Measurements from ENCODE around the gene CC2D1A.

- TF ChIP-seq POLR2A (IDR thresholded peaks at IDR 0.05; ENCODE audit: low read depth, low read length), result no peak
- TF ChIP-seq POLR2AphosphoS5 (IDR thresholded peaks at IDR 0.05; ENCODE audit: low read depth, low read length), result no peak
- TF ChIP-seq TAF1 (IDR thresholded peaks at IDR 0.05; ENCODE audit: low read depth, low read length), result no peak
- no peak for TF ChIP-seq PAX5 (IDR thresholded peaks at IDR 0.05; ENCODE audit: insufficient read depth, low read length, severe bottlenecking)
- no peak for TF ChIP-seq POU2F2 (IDR thresholded peaks at IDR 0.05; ENCODE audit: low read depth, low read length)
Measured at GRCh38 chr19:13977803-13978202, 71.8 kb downstream of the CC2D1A start.
